IPS-18a (cell line): ENCODE measurements around the gene BBS9.
"Not testable (repeated sequence)": the region's sequence is repeated elsewhere in the genome, so short reads cannot be mapped to it uniquely, and the experiment has no call there.

Experiments used
- H3K27ac ChIP-seq: one replicate; pipeline ENCODE4 v1.5.1; 2013; ENCODE audit warnings: low read length
- H3K27me3 ChIP-seq: one replicate; pipeline ENCODE4 v1.6.1; 2013; ENCODE audit warnings: mild to moderate bottlenecking, low read length; ENCODE audit not compliant: control insufficient read depth, insufficient read depth
- H3K36me3 ChIP-seq: one replicate; pipeline ENCODE4 v1.6.1; 2013; ENCODE audit warnings: low read depth, low read length; ENCODE audit not compliant: control insufficient read depth
- H3K4me1 ChIP-seq: one replicate; pipeline ENCODE4 v1.6.1; 2013; ENCODE audit warnings: low read depth, low read length; ENCODE audit not compliant: control insufficient read depth
- H3K4me3 ChIP-seq: one replicate; pipeline ENCODE4 v1.5.1; 2013; ENCODE audit warnings: low read length
- H3K9ac ChIP-seq: one replicate; pipeline ENCODE4 v1.6.1; 2013; ENCODE audit warnings: mild to moderate bottlenecking, low read length, moderate library complexity
- H3K9me3 ChIP-seq: one replicate; pipeline ENCODE4 v1.6.1; 2013; ENCODE audit warnings: low read depth, low read length; ENCODE audit not compliant: control insufficient read depth

Gene BBS9

GRCh38 chr7:33287738-33288137, 158.4 kb downstream of the BBS9 start:
- H3K27ac ChIP-seq = no peak overlapping the region
- H3K9me3 ChIP-seq = no peaks in the 10 kb centered on the region
- peaks cover 8% of the 10 kb centered on the region for H3K4me1 ChIP-seq
- no peak overlapping the region for H3K4me3 ChIP-seq
- no peaks in the 10 kb centered on the region for H3K27me3 ChIP-seq
- H3K36me3 ChIP-seq = no peaks in the 10 kb centered on the region
- no peak overlapping the region for H3K9ac ChIP-seq

GRCh38 chr7:33298848-33299247, 169.5 kb downstream of the BBS9 start:
- no peak overlapping the region for H3K9ac ChIP-seq

GRCh38 chr7:33299425-33299824, 170.1 kb downstream of the BBS9 start:
- H3K4me1 ChIP-seq = no peaks in the 10 kb centered on the region
- no peak overlapping the region for H3K27ac ChIP-seq
- no peak overlapping the region for H3K9ac ChIP-seq
- no peaks in the 10 kb centered on the region for H3K27me3 ChIP-seq
- H3K9me3 ChIP-seq = no peaks in the 10 kb centered on the region
- H3K4me3 ChIP-seq = no peak overlapping the region
- no peaks in the 10 kb centered on the region for H3K36me3 ChIP-seq

More at GRCh38 chr7:33298848-33299247, 169.5 kb downstream of the BBS9 start:
- Histone ChIP-seq H3K4me1 (no peaks in the 10 kb centered on the region), H3K4me3 (no peak overlapping the region), H3K27me3 (no peaks in the 10 kb centered on the region), H3K9me3 (no peaks in the 10 kb centered on the region), H3K36me3 (no peaks in the 10 kb centered on the region), H3K27ac (no peak overlapping the region)

- H3K4me1 ChIP-seq = no peaks in the 10 kb centered on the region
- no peaks in the 10 kb centered on the region for H3K27me3 ChIP-seq
- H3K27ac ChIP-seq = no peak overlapping the region
- H3K9me3 ChIP-seq = no peaks in the 10 kb centered on the region
- H3K4me3 ChIP-seq = no peak overlapping the region
- H3K36me3 ChIP-seq = no peaks in the 10 kb centered on the region
- H3K9ac ChIP-seq = no peak overlapping the region
These were observed 170.8 kb downstream of the BBS9 start for GRCh38 chr7:33300131-33300530.

- Histone ChIP-seq H3K9me3 (no peaks in the 10 kb centered on the region), H3K27ac (no peak overlapping the region), H3K4me1 (no peaks in the 10 kb centered on the region), H3K4me3 (no peak overlapping the region), H3K9ac (no peak overlapping the region), H3K27me3 (no peaks in the 10 kb centered on the region), H3K36me3 (no peaks in the 10 kb centered on the region)
These were observed 171.4 kb downstream of the BBS9 start for GRCh38 chr7:33300742-33301141.

- H3K9ac ChIP-seq, H3K4me3 ChIP-seq, H3K36me3 ChIP-seq, H3K27ac ChIP-seq, H3K27me3 ChIP-seq, H3K9me3 ChIP-seq, H3K4me1 ChIP-seq: not testable (repeated sequence)
These were observed 174.7 kb downstream of the BBS9 start for GRCh38 chr7:33303978-33304557.

GRCh38 chr7:33307205-33307604, 177.8 kb downstream of the BBS9 start:
- H3K27me3 ChIP-seq = no peaks in the 10 kb centered on the region
- no peak overlapping the region for H3K4me3 ChIP-seq
- no peak overlapping the region for H3K9ac ChIP-seq
- no peaks in the 10 kb centered on the region for H3K4me1 ChIP-seq
- no peaks in the 10 kb centered on the region for H3K36me3 ChIP-seq
- no peak overlapping the region for H3K27ac ChIP-seq
- no peaks in the 10 kb centered on the region for H3K9me3 ChIP-seq

- Histone ChIP-seq H3K4me1 (no peaks in the 10 kb centered on the region), H3K9me3 (no peaks in the 10 kb centered on the region), H3K36me3 (no peaks in the 10 kb centered on the region)
These were observed 181.2 kb downstream of the BBS9 start for GRCh38 chr7:33310546-33310945.

GRCh38 chr7:33325754-33326484, 196.6 kb downstream of the BBS9 start:
- Histone ChIP-seq H3K9ac (no peak overlapping the region), H3K9me3 (no peaks in the 10 kb centered on the region), H3K27ac (no peak overlapping the region), H3K27me3 (no peaks in the 10 kb centered on the region), H3K36me3 (no peaks in the 10 kb centered on the region), H3K4me3 (no peak overlapping the region), H3K4me1 (no peaks in the 10 kb centered on the region)

More at GRCh38 chr7:33310546-33310945, 181.2 kb downstream of the BBS9 start:
- H3K9ac ChIP-seq = no peak overlapping the region
- H3K27ac ChIP-seq = no peak overlapping the region
- H3K27me3 ChIP-seq = no peaks in the 10 kb centered on the region
- H3K4me3 ChIP-seq = no peak overlapping the region

GRCh38 chr7:33326485-33326848, 197.1 kb downstream of the BBS9 start:
- H3K9ac ChIP-seq = no peak overlapping the region
- no peaks in the 10 kb centered on the region for H3K36me3 ChIP-seq

GRCh38 chr7:33327427-33327826, 198.1 kb downstream of the BBS9 start:
- Histone ChIP-seq H3K4me1 (no peaks in the 10 kb centered on the region), H3K9me3 (no peaks in the 10 kb centered on the region), H3K36me3 (no peaks in the 10 kb centered on the region), H3K9ac (no peak overlapping the region), H3K4me3 (no peak overlapping the region), H3K27me3 (no peaks in the 10 kb centered on the region), H3K27ac (no peak overlapping the region)

More at GRCh38 chr7:33326485-33326848, 197.1 kb downstream of the BBS9 start:
- Histone ChIP-seq H3K27me3 (no peaks in the 10 kb centered on the region), H3K4me1 (no peaks in the 10 kb centered on the region), H3K4me3 (no peak overlapping the region), H3K27ac (no peak overlapping the region), H3K9me3 (no peaks in the 10 kb centered on the region)

- no peaks in the 10 kb centered on the region for H3K4me1 ChIP-seq
- H3K4me3 ChIP-seq = no peak overlapping the region
- H3K27ac ChIP-seq = no peak overlapping the region
- H3K36me3 ChIP-seq = no peaks in the 10 kb centered on the region
- no peak overlapping the region for H3K9ac ChIP-seq
- no peaks in the 10 kb centered on the region for H3K9me3 ChIP-seq
- H3K27me3 ChIP-seq = no peaks in the 10 kb centered on the region
These were observed 205.0 kb downstream of the BBS9 start for GRCh38 chr7:33334349-33334748.
